Measurements from ENCODE around the gene DHODH. TPM values are rescaled to one million over a fixed set of nuclear protein-coding genes. Genes with fewer than 3 reads are reported as not detected.

Gene DHODH
- polyA plus RNA-seq, 1 donor from 2014 or later = 3.8 TPM

DNA sequence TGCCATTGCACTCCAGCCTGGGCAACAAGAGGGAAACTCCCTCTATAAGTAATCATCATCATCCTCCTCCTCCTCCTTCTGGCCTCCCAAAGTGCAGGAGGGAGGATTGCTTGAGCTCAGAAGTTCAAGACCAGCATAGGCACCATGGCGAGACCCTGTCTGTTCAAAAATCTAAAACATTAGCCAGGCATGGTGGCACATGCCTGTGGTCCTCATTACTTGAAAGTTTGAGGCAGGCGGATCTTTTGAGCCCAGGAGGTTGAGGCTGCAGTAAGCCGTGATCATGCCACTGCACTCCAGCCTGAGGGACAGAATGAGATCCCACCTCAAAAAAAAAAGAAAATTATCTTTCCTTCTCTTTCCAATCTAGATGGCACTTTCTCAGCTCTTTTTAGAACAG is 36.2 kb upstream of the DHODH start:
- H3K36me3 ChIP-seq (ENCODE audit: insufficient read depth, low read length) = no peaks in the 10 kb centered on the region
- no peaks in the 10 kb centered on the region for H3K27me3 ChIP-seq (ENCODE audit: insufficient read depth, low read depth, low read length)
- no peak overlapping the region for H3K27ac ChIP-seq (ENCODE audit: low read length)
- H3K4me2 ChIP-seq (ENCODE audit: low read length) = no peak overlapping the region
- H4K20me1 ChIP-seq (ENCODE audit: insufficient read depth) = no peaks in the 10 kb centered on the region
- no peak overlapping the region for H3K9ac ChIP-seq (ENCODE audit: low read length)
- H3F3A ChIP-seq (ENCODE audit: insufficient read depth, low read length, poor library complexity, severe bottlenecking) = no peaks in the 10 kb centered on the region
- H2AFZ ChIP-seq (ENCODE audit: low read depth, low read length) = no peak overlapping the region
- H3K9me3 ChIP-seq (ENCODE audit: low read length) = no peaks in the 10 kb centered on the region
- no peak for TF ChIP-seq MXI1 (conservative IDR thresholded peaks at IDR 0.05; ENCODE audit: poor library complexity, severe bottlenecking)
- TF ChIP-seq, protein P1, sequence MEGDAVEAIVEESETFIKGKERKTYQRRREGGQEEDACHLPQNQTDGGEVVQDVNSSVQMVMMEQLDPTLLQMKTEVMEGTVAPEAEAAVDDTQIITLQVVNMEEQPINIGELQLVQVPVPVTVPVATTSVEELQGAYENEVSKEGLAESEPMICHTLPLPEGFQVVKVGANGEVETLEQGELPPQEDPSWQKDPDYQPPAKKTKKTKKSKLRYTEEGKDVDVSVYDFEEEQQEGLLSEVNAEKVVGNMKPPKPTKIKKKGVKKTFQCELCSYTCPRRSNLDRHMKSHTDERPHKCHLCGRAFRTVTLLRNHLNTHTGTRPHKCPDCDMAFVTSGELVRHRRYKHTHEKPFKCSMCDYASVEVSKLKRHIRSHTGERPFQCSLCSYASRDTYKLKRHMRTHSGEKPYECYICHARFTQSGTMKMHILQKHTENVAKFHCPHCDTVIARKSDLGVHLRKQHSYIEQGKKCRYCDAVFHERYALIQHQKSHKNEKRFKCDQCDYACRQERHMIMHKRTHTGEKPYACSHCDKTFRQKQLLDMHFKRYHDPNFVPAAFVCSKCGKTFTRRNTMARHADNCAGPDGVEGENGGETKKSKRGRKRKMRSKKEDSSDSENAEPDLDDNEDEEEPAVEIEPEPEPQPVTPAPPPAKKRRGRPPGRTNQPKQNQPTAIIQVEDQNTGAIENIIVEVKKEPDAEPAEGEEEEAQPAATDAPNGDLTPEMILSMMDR (IDR thresholded peaks at IDR 0.05; ENCODE audit: poor library complexity, severe bottlenecking) = no peak
- H3K79me2 ChIP-seq (replicated peaks; ENCODE audit: insufficient read depth, low read length) = no peaks in the 10 kb centered on the region
- no peak overlapping the region for H3K4me3 ChIP-seq (ENCODE audit: low read length)
- no peaks in the 10 kb centered on the region for H3K9me2 ChIP-seq (ENCODE audit: insufficient read depth, low read length)

DNA sequence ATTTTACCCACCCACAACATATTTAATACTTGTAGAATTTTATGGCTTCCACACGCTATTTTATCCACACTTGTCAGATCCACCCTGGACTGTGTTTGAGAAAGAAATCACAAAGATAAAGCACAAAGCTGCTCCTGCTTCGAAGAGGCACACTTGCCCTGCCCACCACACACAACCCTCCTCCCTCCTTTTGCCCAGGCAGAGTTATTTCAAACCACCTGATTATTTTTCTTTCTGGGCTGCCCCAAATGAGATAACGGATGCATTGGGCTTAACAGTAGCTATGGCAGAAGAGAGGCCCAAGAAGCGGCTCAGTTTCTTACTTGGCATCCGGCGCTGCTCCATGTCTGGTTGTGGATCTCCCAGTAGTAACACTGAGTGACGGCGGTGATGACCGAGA is 35.5 kb upstream of the DHODH start:
- no peaks in the 10 kb centered on the region for H3K27me3 ChIP-seq (ENCODE audit: insufficient read depth, low read depth, low read length)
- no peak overlapping the region for H3K4me3 ChIP-seq (ENCODE audit: low read length)
- H3K9me2 ChIP-seq (ENCODE audit: insufficient read depth, low read length) = no peaks in the 10 kb centered on the region
- no peaks in the 10 kb centered on the region for H3K9me3 ChIP-seq (ENCODE audit: low read length)
- H3K27ac ChIP-seq (ENCODE audit: low read length) = no peak overlapping the region
- no peak overlapping the region for H3K4me2 ChIP-seq (ENCODE audit: low read length)
- H3K9ac ChIP-seq (ENCODE audit: low read length) = no peak overlapping the region
- TF ChIP-seq MXI1 (conservative IDR thresholded peaks at IDR 0.05; ENCODE audit: poor library complexity, severe bottlenecking) (no peak), EP300 (conservative IDR thresholded peaks at IDR 0.05; ENCODE audit: poor library complexity, severe bottlenecking) (no peak), EZH2 (IDR thresholded peaks at IDR 0.05; ENCODE audit: borderline replicate concordance, insufficient read depth, low read length, poor library complexity, severe bottlenecking) (no peak), SMC3 (conservative IDR thresholded peaks at IDR 0.05; ENCODE audit: poor library complexity) (no peak), RAD21 (conservative IDR thresholded peaks at IDR 0.05) (no peak), POLR2AphosphoS5 (IDR thresholded peaks at IDR 0.05) (no peak), TAF1 (IDR thresholded peaks at IDR 0.05; ENCODE audit: low read depth) (no peak)
- TF ChIP-seq, protein P2, sequence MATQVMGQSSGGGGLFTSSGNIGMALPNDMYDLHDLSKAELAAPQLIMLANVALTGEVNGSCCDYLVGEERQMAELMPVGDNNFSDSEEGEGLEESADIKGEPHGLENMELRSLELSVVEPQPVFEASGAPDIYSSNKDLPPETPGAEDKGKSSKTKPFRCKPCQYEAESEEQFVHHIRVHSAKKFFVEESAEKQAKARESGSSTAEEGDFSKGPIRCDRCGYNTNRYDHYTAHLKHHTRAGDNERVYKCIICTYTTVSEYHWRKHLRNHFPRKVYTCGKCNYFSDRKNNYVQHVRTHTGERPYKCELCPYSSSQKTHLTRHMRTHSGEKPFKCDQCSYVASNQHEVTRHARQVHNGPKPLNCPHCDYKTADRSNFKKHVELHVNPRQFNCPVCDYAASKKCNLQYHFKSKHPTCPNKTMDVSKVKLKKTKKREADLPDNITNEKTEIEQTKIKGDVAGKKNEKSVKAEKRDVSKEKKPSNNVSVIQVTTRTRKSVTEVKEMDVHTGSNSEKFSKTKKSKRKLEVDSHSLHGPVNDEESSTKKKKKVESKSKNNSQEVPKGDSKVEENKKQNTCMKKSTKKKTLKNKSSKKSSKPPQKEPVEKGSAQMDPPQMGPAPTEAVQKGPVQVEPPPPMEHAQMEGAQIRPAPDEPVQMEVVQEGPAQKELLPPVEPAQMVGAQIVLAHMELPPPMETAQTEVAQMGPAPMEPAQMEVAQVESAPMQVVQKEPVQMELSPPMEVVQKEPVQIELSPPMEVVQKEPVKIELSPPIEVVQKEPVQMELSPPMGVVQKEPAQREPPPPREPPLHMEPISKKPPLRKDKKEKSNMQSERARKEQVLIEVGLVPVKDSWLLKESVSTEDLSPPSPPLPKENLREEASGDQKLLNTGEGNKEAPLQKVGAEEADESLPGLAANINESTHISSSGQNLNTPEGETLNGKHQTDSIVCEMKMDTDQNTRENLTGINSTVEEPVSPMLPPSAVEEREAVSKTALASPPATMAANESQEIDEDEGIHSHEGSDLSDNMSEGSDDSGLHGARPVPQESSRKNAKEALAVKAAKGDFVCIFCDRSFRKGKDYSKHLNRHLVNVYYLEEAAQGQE (IDR thresholded peaks at IDR 0.05; ENCODE audit: borderline replicate concordance) = no peak
- TF ChIP-seq, protein P1 (IDR thresholded peaks at IDR 0.05; ENCODE audit: poor library complexity, severe bottlenecking) = no peak
- no peaks in the 10 kb centered on the region for H3F3A ChIP-seq (ENCODE audit: insufficient read depth, low read length, poor library complexity, severe bottlenecking)
- no peaks in the 10 kb centered on the region for H3K36me3 ChIP-seq (ENCODE audit: insufficient read depth, low read length)
- no peaks in the 10 kb centered on the region for H3K79me2 ChIP-seq (replicated peaks; ENCODE audit: insufficient read depth, low read length)
- H2AFZ ChIP-seq (ENCODE audit: low read depth, low read length) = no peak overlapping the region
- H4K20me1 ChIP-seq (ENCODE audit: insufficient read depth) = no peaks in the 10 kb centered on the region
